Lung (tissue), 12 donors: ENCODE results near the gene SCARB1. TPM values are rescaled to one million over a fixed set of nuclear protein-coding genes. Genes with fewer than 3 reads are reported as not detected.

Experiments
- ATAC-seq: fragments of 200-7000 bp; cut with Tn5 transposase; one replicate; pipeline ENCODE4 v1.9.1; 2020; ENCODE audit warnings: moderate number of reproducible peaks; ENCODE audit not compliant: insufficient read depth, low FRiP score
- DNase-seq, 3 donors: peaks; one replicate each; pipeline ENCODE4 v3.0.0-alpha.2; 2013 to 2017
- H3K27ac ChIP-seq, 2 donors: one replicate each; pipeline ENCODE4 v1.5.1; 2013; ENCODE audit warnings: mild to moderate bottlenecking in 2 of 2, moderate library complexity in 2 of 2, control low read depth in 1 of 2, inconsistent platforms in 1 of 2, low read depth in 1 of 2, low read length in 1 of 2
- H3K27me3 ChIP-seq, 3 donors: one replicate each; pipeline ENCODE4 v1.5.1; 2013; ENCODE audit warnings: low read length in 2 of 3; ENCODE audit not compliant: control insufficient read depth in 3 of 3, insufficient read depth in 3 of 3
- H3K36me3 ChIP-seq, 4 donors: one replicate each; pipeline ENCODE4 v1.5.1; 2013; ENCODE audit warnings: low read length in 4 of 4, mild to moderate bottlenecking in 1 of 4, moderate library complexity in 1 of 4; ENCODE audit not compliant: control insufficient read depth in 4 of 4, insufficient read depth in 4 of 4
- H3K4me1 ChIP-seq, 5 donors: one replicate each; pipeline ENCODE4 v1.5.1; 2013; ENCODE audit warnings: low read length in 5 of 5, mild to moderate bottlenecking in 2 of 5, moderate library complexity in 1 of 5; ENCODE audit not compliant: control insufficient read depth in 5 of 5, insufficient read depth in 5 of 5
- H3K4me3 ChIP-seq: one replicate; pipeline ENCODE4 v1.5.1; 2013; ENCODE audit warnings: mild to moderate bottlenecking, control low read depth, moderate library complexity
- H3K9ac ChIP-seq, 2 donors: one replicate each; pipeline ENCODE4 v1.5.1; 2013; ENCODE audit warnings: low read length in 2 of 2, control low read depth in 1 of 2; ENCODE audit not compliant: insufficient read depth in 1 of 2
- H3K9me3 ChIP-seq, 4 donors: one replicate each; pipeline ENCODE4 v1.5.1; 2013; ENCODE audit warnings: low read length in 3 of 4, mild to moderate bottlenecking in 1 of 4, moderate library complexity in 1 of 4; ENCODE audit not compliant: control insufficient read depth in 4 of 4, insufficient read depth in 3 of 4
- CTCF ChIP-seq: IDR thresholded peaks from 2 replicates; pipeline ENCODE4 v1.5.1; 2012; ENCODE audit warnings: mild to moderate bottlenecking; ENCODE audit errors: control extremely low read depth, extremely low read depth
- WGBS, 2 donors: extraction: QIAGEN DNeasy Blood & Tissue Kit; methylation state at CpG; one replicate each; pipeline ENCODE4 v1.1.7; 2013; 5-methylcytosine and 5-hydroxymethylcytosine counted together
- polyA plus RNA-seq, 2 donors: library from polyadenylated mRNA; stranded (reverse); fragments of 200-250 nt; gene quantifications; one replicate each; pipeline ENCODE4 v1.2.1, GENCODE V29; 2013
- total RNA-seq, 2 donors: library from RNA; depleted of rRNA in 1 of 2; stranded (reverse); fragments of >200 nt in 1 of 2; gene quantifications; one replicate each; pipeline ENCODE4 v1.2.1, GENCODE V29; 2014 to 2021
- donor health status: control.
- donor health status: control.
- donor health status: Bipolar disorder and iron deficiency.
- donor health status: healthy.
- donor health status: DM: yes; HTN: yes; CAD: no.

SCARB1 gene
- total and polyA plus RNA-seq, 4 donors, result 11.9 to 31.3 (median 28.8) TPM

DNA sequence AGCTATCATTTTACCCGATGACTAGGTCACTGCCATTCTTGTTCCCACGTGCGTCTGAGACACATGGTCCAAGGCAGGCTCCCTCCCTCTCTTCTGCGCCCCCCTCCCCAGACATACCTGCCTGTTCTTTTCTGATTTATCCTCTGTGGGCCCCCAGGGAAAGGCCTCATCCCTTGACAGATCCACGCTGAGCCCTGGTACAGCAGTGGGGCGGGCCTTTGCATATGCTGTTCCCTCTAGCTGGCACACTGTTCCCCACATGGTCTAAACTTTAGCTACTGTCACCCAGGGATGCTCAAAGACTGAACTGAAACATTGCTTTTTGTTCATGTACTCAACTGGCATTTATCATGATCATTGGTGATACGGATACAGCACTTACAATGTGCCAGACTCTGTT, 122.5 kb downstream of the SCARB1 start:
- Histone ChIP-seq H3K36me3 (peaks cover 0 to 4% (median 0%) of the 10 kb centered on the region in 4 donors), H3K4me3 (no peak overlapping the region), H3K9ac (no peak overlapping the region), H3K27me3 (no peaks in the 10 kb centered on the region), H3K4me1 (peaks cover 0 to 44% (median 5%) of the 10 kb centered on the region in 5 donors), H3K27ac (no peak overlapping the region), H3K9me3 (no peaks in the 10 kb centered on the region)
- WGBS, 2 donors, result 86 to 92% methylated on average over 7 of the region's 7 CpGs
- TF ChIP-seq CTCF, result no peak
- ATAC-seq (no peak), DNase-seq (no peak)

- no peak overlapping the region for H3K9ac ChIP-seq
- TF ChIP-seq CTCF, result no peak
These were observed 123.0 kb downstream of the SCARB1 start for GRCh38 chr12:124740691-124741137.

GRCh38 chr12:124739953-124740561, 123.6 kb downstream of the SCARB1 start:
- no peak overlapping the region for H3K9ac ChIP-seq
- 76 to 86% methylated on average over 5 of the region's 5 CpGs for WGBS, 2 donors

More at GRCh38 chr12:124740691-124741137, 123.0 kb downstream of the SCARB1 start:
- WGBS, 2 donors, result 23 to 28% methylated on average over 11 of the region's 11 CpGs
- H3K4me1 ChIP-seq, result peaks cover 0 to 44% (median 3%) of the 10 kb centered on the region in 5 donors
- DNase-seq (peak in 2 of 3 donors; percentile 68 to 70), ATAC-seq (no peak)
- H3K4me3 ChIP-seq, result no peak overlapping the region
- H3K27me3 ChIP-seq, result no peaks in the 10 kb centered on the region
- H3K27ac ChIP-seq, result peak overlapping the region in 1 of 2 donors; percentile 30
- H3K36me3 ChIP-seq, result peaks cover 0 to 4% (median 0%) of the 10 kb centered on the region in 4 donors
- no peaks in the 10 kb centered on the region for H3K9me3 ChIP-seq

More at GRCh38 chr12:124739953-124740561, 123.6 kb downstream of the SCARB1 start:
- peaks cover 0 to 4% (median 0%) of the 10 kb centered on the region in 4 donors for H3K36me3 ChIP-seq
- no peak overlapping the region for H3K27ac ChIP-seq
- no peaks in the 10 kb centered on the region for H3K9me3 ChIP-seq
- H3K27me3 ChIP-seq, result no peaks in the 10 kb centered on the region
- DNase-seq, result no peak
- no peak overlapping the region for H3K4me3 ChIP-seq
- no peak for TF ChIP-seq CTCF
- peaks cover 0 to 39% (median 3%) of the 10 kb centered on the region in 5 donors for H3K4me1 ChIP-seq
- no peak for ATAC-seq
